ENCODE data around the gene TMEM130. TPM values are rescaled to one million over a fixed set of nuclear protein-coding genes. Genes with fewer than 3 reads are reported as not detected.
"Not testable (repeated sequence)": the region's sequence is repeated elsewhere in the genome, so short reads cannot be mapped to it uniquely, and the experiment has no call there.

The TMEM130 gene
- polyA plus RNA-seq, 3 donors = 0.05 TPM; not detected in 2

DNA sequence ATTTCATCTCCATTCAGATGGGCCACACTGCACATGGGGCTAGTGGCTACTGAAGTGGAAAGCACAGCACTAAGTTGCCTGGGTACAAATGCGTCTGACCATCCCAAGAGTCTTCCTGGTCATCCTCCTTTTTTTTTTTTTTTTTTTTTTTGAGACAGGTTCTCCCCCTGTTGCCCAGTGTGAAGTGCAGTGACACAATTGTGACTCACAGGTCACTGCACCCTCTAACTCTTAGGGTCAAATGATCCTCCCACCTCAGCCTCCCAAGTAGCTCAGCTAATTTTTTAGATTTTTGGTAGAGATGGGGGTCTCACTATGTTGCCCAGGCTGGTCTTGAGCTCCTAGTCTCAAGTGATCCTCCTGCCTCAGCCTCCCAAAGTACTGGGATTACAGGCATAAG lies 5.1 kb upstream of the TMEM130 start:
- Histone ChIP-seq H3K27ac (ENCODE audit: low read depth in 1 of 2, low read length in 2 of 2) (no peak overlapping the region), H3K27me3 (ENCODE audit: control insufficient read depth in 2 of 2, insufficient read depth in 2 of 2, low read length in 2 of 2) (peaks cover 0 to 11% of the 10 kb centered on the region in 2 donors), H2AFZ (ENCODE audit: insufficient read depth, low read depth, low read length, poor library complexity, severe bottlenecking) (no peak overlapping the region), H3K79me2 (ENCODE audit: insufficient read depth, low read length) (peaks cover 14% of the 10 kb centered on the region), H3K4me1 (ENCODE audit: control insufficient read depth in 1 of 2, insufficient read depth in 2 of 2, low read length in 2 of 2) (peaks cover 20 to 26% of the 10 kb centered on the region in 2 donors), H3K9me3 (replicated peaks in 1 of 2; ENCODE audit: control insufficient read depth in 1 of 2, insufficient read depth in 1 of 2, low read length in 2 of 2) (no peaks in the 10 kb centered on the region), H4K20me1 (ENCODE audit: insufficient read depth, low read length) (peaks cover 9% of the 10 kb centered on the region), H3K9ac (ENCODE audit: insufficient read depth, low read length, poor library complexity, severe bottlenecking) (no peak overlapping the region), H3K4me2 (replicated peaks; ENCODE audit: extremely low read depth, low read length, poor library complexity, severe bottlenecking) (no peak overlapping the region), H3K36me3 (replicated peaks in 1 of 2; ENCODE audit: control insufficient read depth in 1 of 2, insufficient read depth in 2 of 2, low read length in 2 of 2) (no peaks in the 10 kb centered on the region), H3K4me3 (replicated peaks in 1 of 3; ENCODE audit: low read depth in 2 of 3, low read length in 3 of 3) (no peak overlapping the region)
- no peaks in the 10 kb centered on the region for H3K9me3 Mint-ChIP-seq
- H3K27ac Mint-ChIP-seq = no peak overlapping the region
- H3K4me1 Mint-ChIP-seq = peaks cover 18% of the 10 kb centered on the region
- TF ChIP-seq, protein P1, sequence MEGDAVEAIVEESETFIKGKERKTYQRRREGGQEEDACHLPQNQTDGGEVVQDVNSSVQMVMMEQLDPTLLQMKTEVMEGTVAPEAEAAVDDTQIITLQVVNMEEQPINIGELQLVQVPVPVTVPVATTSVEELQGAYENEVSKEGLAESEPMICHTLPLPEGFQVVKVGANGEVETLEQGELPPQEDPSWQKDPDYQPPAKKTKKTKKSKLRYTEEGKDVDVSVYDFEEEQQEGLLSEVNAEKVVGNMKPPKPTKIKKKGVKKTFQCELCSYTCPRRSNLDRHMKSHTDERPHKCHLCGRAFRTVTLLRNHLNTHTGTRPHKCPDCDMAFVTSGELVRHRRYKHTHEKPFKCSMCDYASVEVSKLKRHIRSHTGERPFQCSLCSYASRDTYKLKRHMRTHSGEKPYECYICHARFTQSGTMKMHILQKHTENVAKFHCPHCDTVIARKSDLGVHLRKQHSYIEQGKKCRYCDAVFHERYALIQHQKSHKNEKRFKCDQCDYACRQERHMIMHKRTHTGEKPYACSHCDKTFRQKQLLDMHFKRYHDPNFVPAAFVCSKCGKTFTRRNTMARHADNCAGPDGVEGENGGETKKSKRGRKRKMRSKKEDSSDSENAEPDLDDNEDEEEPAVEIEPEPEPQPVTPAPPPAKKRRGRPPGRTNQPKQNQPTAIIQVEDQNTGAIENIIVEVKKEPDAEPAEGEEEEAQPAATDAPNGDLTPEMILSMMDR (IDR thresholded peaks at IDR 0.05) = no peak
- 100% methylated on average over 1 of the region's 1 CpG for WGBS (ENCODE audit: insufficient coverage)
- intact Hi-C loops (cut with micrococcal nuclease) = loop anchor here in 1 of 2 donors (10.0 kb wide), 1 partner anchor 450 kb away; the partner anchor contains the start of gene ARPC1A
- H3K4me3 Mint-ChIP-seq = no peak overlapping the region
- H3K27me3 Mint-ChIP-seq (ENCODE audit: low read depth in 3 of 3) = peaks cover 14 to 38% (median 32%) of the 10 kb centered on the region in 3 donors
- no peaks in the 10 kb centered on the region for H3K36me3 Mint-ChIP-seq
- DNase-seq = no peak

- not testable (repeated sequence) for DNase-seq; H3K36me3 ChIP-seq (replicated peaks in 1 of 2; ENCODE audit: control insufficient read depth in 1 of 2, insufficient read depth in 2 of 2, low read length in 2 of 2); H4K20me1 ChIP-seq (ENCODE audit: insufficient read depth, low read length); H3K4me3 ChIP-seq (replicated peaks in 1 of 3; ENCODE audit: low read depth in 2 of 3, low read length in 3 of 3); H3K79me2 ChIP-seq (ENCODE audit: insufficient read depth, low read length); H3K4me3 Mint-ChIP-seq; H3K36me3 Mint-ChIP-seq; H3K9ac ChIP-seq (ENCODE audit: insufficient read depth, low read length, poor library complexity, severe bottlenecking); H3K27ac Mint-ChIP-seq; H3K9me3 Mint-ChIP-seq; H3K4me2 ChIP-seq (replicated peaks; ENCODE audit: extremely low read depth, low read length, poor library complexity, severe bottlenecking); H3K27ac ChIP-seq (ENCODE audit: low read depth in 1 of 2, low read length in 2 of 2); H3K9me3 ChIP-seq (replicated peaks in 1 of 2; ENCODE audit: control insufficient read depth in 1 of 2, insufficient read depth in 1 of 2, low read length in 2 of 2); H2AFZ ChIP-seq (ENCODE audit: insufficient read depth, low read depth, low read length, poor library complexity, severe bottlenecking)
- intact Hi-C loops (cut with micrococcal nuclease) = loop anchor here in 1 of 2 donors (10.0 kb wide), 1 partner anchor 451 kb away; the partner anchor contains the start of gene ARPC1A
- H3K27me3 Mint-ChIP-seq (ENCODE audit: low read depth in 3 of 3) = peaks cover 22 to 50% (median 41%) of the 10 kb centered on the region in 3 donors
- Histone ChIP-seq H3K27me3 (ENCODE audit: control insufficient read depth in 2 of 2, insufficient read depth in 2 of 2, low read length in 2 of 2) (peaks cover 11 to 22% of the 10 kb centered on the region in 2 donors), H3K4me1 (ENCODE audit: control insufficient read depth in 1 of 2, insufficient read depth in 2 of 2, low read length in 2 of 2) (peaks cover 22 to 30% of the 10 kb centered on the region in 2 donors)
- peaks cover 17% of the 10 kb centered on the region for H3K4me1 Mint-ChIP-seq
- 100% methylated on average over 3 of the region's 11 CpGs for WGBS (ENCODE audit: insufficient coverage)
These were observed 3.8 kb upstream of the TMEM130 start for GRCh38 chr7:98873610-98874009.
